GM10266 (cell line): ENCODE data around the gene SCN1A.

Source experiments
- DNase-seq: peaks from one replicate; pipeline ENCODE4 v3.0.0; 2012; ENCODE audit errors: extremely low spot score
- TF ChIP-seq, protein P1 (sequence below): IDR thresholded peaks from 2 replicates; pipeline ENCODE4 v1.5.1; 2012; ENCODE audit warnings: mild to moderate bottlenecking, low read depth; ENCODE audit not compliant: control insufficient read depth, insufficient read depth; ENCODE audit errors: missing control alignments

SCN1A gene

DNA sequence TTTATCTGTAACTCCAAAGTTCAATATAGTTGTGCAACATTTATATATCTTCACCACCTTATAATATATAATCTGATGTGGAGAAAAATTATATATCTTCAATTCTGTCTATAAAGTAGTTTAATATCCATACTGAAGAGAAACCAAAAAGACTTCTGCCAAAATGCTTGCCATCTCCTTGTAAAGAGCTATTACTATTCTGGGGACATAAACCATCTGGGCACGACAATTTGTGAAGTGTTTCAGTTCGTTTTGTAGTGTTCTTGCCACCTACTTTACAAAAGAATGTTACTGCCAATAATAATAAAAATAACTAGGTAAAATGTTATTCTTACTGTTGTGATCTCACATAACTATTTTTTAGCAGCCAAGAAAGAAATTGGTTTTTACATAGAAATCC lies 45.1 kb downstream of the SCN1A start:
- TF ChIP-seq, protein P1, sequence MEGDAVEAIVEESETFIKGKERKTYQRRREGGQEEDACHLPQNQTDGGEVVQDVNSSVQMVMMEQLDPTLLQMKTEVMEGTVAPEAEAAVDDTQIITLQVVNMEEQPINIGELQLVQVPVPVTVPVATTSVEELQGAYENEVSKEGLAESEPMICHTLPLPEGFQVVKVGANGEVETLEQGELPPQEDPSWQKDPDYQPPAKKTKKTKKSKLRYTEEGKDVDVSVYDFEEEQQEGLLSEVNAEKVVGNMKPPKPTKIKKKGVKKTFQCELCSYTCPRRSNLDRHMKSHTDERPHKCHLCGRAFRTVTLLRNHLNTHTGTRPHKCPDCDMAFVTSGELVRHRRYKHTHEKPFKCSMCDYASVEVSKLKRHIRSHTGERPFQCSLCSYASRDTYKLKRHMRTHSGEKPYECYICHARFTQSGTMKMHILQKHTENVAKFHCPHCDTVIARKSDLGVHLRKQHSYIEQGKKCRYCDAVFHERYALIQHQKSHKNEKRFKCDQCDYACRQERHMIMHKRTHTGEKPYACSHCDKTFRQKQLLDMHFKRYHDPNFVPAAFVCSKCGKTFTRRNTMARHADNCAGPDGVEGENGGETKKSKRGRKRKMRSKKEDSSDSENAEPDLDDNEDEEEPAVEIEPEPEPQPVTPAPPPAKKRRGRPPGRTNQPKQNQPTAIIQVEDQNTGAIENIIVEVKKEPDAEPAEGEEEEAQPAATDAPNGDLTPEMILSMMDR, result no peak
- DNase-seq, result no peak

DNA sequence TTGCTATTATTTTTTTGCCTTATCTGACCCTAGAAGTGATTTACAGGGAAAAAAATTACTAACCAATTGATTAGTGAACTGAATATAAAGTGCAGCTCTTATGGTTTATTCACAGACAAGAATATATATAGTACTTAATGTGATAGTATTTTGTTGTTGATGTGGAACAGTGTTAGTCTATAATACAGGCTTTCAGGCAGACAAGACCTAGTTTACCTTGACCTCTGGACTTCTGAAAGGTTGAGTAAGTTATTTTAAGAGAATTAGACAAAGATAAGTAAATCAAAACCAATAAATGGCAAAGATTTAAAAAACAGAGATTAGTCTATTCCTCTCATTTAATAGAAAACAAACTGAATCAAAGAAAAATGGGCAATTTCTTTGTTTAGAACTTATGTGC lies 46.0 kb downstream of the SCN1A start:
- DNase-seq, result no peak
- TF ChIP-seq, protein P1, result no peak

DNA sequence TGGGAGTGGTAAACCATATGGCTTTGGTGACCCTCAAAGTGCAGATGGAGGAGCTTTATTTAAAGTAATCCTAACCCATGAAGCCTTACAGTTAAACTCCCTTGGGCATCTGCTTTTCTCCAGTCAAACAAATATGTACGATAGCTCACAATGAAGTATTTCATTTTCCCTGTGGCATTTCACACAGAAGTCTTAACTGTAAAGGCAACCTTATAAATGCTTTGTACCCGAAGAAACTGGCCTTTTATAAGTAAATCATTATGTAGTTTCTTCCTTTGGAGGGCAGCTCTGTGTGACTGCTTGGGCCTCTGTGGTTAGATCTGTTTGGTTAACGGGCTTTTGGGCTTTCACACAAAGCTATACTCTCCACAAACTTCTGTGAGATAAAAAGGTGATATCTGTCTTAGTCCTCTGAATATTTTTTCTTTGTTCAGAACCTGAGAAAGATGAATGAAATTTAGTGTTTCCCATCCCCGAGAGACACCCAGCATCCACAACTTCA lies 46.6 kb downstream of the SCN1A start:
- TF ChIP-seq, protein P1, result no peak
- DNase-seq, result no peak

DNA sequence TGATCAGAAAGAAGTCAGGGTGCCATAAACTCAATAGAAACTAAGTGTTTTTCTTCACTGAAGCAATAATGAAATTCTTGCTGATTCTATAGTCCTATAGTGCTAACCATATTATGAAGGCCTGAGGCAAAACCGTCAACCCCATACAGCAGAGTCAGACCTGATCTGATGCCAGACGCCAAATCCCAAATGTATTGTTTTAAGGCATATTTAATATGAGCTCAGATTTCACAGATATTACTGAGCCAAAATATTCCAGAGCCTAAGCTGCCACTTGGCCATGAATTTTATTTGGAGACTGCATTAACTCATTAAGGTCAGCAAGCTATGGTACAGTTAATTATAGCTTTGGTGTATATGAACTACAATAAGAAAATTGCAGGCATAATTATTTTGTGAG lies 53.4 kb downstream of the SCN1A start:
- no peak for DNase-seq
- TF ChIP-seq, protein P1, result no peak

DNA sequence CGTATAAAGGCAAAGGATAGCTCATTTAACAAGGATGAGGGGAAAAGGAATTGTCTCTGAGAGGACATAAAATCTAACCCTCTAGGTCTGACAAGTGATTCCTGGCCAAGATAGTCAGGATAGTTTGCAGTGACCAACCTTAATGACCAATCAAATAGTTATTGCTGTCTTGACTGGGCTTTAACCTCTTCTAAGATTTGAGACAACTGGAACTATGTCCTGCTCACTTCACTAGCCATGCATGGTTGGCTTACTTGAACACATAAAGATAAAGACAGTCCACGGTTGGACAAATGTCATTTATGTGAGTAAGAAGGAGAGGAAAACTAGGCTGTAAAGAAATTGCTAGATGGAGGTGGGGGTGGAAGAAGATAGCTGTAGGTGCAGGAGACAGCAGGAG lies 53.8 kb downstream of the SCN1A start:
- TF ChIP-seq, protein P1, result no peak
- no peak for DNase-seq

DNA sequence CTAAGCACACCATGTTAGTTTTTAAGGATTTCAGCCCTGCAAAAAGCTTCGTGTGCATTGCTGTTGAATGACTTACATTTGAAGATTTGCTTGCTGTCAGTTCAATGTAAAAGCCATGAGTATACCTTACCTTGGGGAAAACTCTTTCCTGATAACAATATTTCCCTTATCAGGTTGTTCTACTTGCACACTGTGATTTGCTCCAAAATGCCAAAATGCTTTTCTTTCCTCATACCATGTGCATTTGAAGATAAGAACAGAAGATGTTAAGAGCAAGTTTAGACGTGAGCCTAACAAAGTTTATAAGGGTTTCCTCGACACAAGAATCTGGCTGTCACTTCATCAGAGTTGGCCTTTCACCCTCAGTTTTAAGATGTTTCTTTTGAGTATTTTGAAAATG lies 57.6 kb downstream of the SCN1A start:
- TF ChIP-seq, protein P1, result no peak
- no peak for DNase-seq

DNA sequence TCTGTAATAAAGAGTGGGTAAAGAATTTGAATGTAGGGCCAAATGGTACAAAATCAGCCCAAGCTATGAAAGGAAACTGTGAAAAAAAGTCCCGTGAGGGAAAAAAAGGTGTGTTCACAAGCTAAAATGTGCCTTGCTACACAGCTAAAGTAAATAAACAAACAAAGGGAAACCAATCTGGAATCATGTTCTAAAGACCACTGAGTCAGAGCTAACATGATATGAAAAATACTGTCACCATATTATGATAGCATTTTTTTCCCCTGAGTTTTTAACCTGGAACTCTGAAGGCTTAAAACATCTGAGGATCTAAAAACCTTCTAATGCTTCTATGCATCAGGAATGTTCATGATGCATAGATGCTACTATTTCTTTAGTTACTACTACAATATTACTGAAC lies 58.8 kb downstream of the SCN1A start:
- DNase-seq, result no peak
- TF ChIP-seq, protein P1, result no peak
